ENCODE measurements around the gene LSM3. TPM values are rescaled to one million over a fixed set of nuclear protein-coding genes. Genes with fewer than 3 reads are reported as not detected.

The LSM3 gene
- 10 to 100 TPM; 26.3 to 27.2 TPM for total RNA-seq

DNA sequence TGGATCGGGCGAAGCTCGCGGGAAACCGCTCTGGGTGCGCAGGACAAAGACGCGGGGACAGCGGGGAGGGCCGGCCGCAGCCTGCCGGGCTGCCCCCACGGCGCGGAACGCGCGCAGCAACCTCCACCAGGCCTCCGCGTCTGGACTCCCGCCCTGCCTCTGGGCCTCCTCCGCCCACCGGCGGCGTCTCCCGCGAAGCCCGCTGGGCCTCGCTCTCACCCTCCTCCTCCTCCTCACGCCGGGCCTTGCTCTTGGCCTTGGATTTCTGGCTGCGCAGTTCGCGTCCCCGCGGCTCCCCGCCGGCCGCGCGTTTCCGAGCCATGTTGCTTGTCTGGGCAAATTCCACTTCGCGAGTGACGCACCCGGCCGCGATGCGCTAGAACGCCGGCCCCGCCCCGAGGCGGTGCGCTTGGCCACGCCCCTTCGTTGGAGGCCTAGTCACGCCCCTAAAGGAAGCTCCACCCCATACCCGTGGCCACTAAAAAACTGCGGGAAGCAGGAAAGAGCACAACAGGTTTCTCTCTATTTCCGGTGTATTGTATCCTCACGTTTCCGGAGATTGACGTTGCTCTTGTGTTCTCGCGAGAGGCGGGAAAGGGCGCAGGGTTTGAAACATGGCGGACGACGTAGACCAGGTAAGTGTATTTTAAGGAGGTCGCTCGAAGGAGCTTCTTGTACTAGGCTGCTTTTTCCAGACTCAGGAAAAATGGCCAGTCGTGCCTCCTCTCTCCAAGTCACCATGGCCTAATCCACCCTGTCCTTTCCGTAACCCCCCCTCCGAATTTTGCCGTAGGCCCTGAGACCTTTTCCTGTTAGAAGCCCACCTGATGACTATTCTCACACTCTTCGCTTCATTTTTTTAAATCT lies at the start of gene LSM3, which contains the start of gene XPC:
TSS of gene LSM3 (plus strand) at position 571 of the 867 bp plus-strand sequence. CDS start at position 615, 44 bp downstream.
TSS of gene XPC (minus strand) at position 355 of the 867 bp plus-strand sequence. CDS start at position 322, 33 bp downstream.
- Mint-ChIP-seq H3K27ac (peak within 1 kb of the TSS; percentile 100), H3K36me3 (peaks cover 18% of the 10 kb centered on the region), H3K4me3 (peak within 1 kb of the TSS; percentile 91), H3K4me1 (peaks cover 54% of the 10 kb centered on the region), H3K9me3 (no peaks in the 10 kb centered on the region), H3K27me3 (no peaks in the 10 kb centered on the region)
- peak; percentile 95 for DNase-seq

GRCh38 chr3:14129296-14129695 lies 49.3 kb upstream of the LSM3 start:
- Mint-ChIP-seq H3K27ac (no peak overlapping the region), H3K4me3 (no peak overlapping the region), H3K36me3 (peaks cover 34% of the 10 kb centered on the region), H3K9me3 (no peaks in the 10 kb centered on the region), H3K4me1 (peaks cover 25% of the 10 kb centered on the region), H3K27me3 (no peaks in the 10 kb centered on the region)
- DNase-seq = no peak

DNA sequence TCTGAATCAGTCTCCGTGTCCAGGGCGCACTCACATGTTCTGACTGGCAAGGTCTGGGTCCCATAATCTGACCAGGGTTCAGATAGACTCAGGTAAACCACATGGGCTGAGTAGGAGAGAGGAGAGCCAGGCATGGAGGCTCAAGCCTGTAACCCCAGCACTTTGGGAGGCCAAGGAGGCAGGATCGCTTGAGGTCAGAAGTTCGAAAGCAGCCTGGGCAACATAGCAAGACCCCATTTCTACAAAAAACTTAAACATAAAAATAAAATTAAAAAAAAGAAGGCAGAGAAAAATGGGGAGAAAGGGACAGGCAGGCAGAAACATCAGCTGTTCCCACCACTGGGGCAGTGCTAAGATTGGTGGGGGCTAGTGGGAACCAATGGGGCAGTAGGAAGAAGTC lies 48.4 kb upstream of the LSM3 start:
- H3K4me1 Mint-ChIP-seq = peaks cover 25% of the 10 kb centered on the region
- peak overlapping the region; percentile 13 for H3K27ac Mint-ChIP-seq
- H3K4me3 Mint-ChIP-seq = no peak overlapping the region
- H3K9me3 Mint-ChIP-seq = no peaks in the 10 kb centered on the region
- no peaks in the 10 kb centered on the region for H3K27me3 Mint-ChIP-seq
- no peak for DNase-seq
- peaks cover 36% of the 10 kb centered on the region for H3K36me3 Mint-ChIP-seq

DNA sequence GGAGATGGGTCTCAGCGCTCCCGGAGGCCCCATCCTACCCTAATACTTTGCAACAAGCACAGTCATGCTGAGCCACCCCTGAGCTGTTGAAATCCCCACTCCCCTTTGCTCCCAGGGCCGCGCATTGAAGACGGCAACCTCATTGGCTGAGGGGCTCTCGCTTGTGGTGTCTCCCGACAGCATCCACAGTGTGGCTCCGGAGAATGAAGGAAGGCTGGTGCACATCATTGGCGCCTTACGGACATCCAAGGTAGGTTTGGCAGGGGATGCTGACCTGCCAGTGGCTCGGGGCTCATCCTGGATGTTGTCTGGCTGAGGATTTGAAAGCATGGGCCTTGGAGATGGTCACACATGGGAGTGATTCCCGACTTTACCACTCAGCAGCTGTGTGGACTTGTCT lies 47.9 kb upstream of the LSM3 start:
- H3K36me3 Mint-ChIP-seq = peaks cover 37% of the 10 kb centered on the region

GRCh38 chr3:14131134-14131533 lies 47.5 kb upstream of the LSM3 start:
- Mint-ChIP-seq H3K4me3 (no peak overlapping the region), H3K4me1 (peaks cover 20% of the 10 kb centered on the region), H3K36me3 (peaks cover 41% of the 10 kb centered on the region), H3K9me3 (no peaks in the 10 kb centered on the region), H3K27me3 (no peaks in the 10 kb centered on the region), H3K27ac (no peak overlapping the region)
- no peak for DNase-seq

More for the DNA sequence above, 47.9 kb upstream of the LSM3 start:
- peaks cover 24% of the 10 kb centered on the region for H3K4me1 Mint-ChIP-seq
- H3K9me3 Mint-ChIP-seq = no peaks in the 10 kb centered on the region
- no peak overlapping the region for H3K4me3 Mint-ChIP-seq
- H3K27me3 Mint-ChIP-seq = no peaks in the 10 kb centered on the region
- DNase-seq = no peak
- no peak overlapping the region for H3K27ac Mint-ChIP-seq

- peaks cover 13% of the 10 kb centered on the region for H3K4me1 Mint-ChIP-seq
- no peaks in the 10 kb centered on the region for H3K27me3 Mint-ChIP-seq
- DNase-seq = no peak
- peaks cover 41% of the 10 kb centered on the region for H3K36me3 Mint-ChIP-seq
- H3K27ac Mint-ChIP-seq = no peak overlapping the region
- no peak overlapping the region for H3K4me3 Mint-ChIP-seq
- H3K9me3 Mint-ChIP-seq = no peaks in the 10 kb centered on the region
These were observed 46.5 kb upstream of the LSM3 start for GRCh38 chr3:14132120-14132519.

- no peak for DNase-seq
- Mint-ChIP-seq H3K4me3 (no peak overlapping the region), H3K36me3 (peaks cover 41% of the 10 kb centered on the region), H3K27ac (no peak overlapping the region), H3K27me3 (no peaks in the 10 kb centered on the region), H3K9me3 (no peaks in the 10 kb centered on the region), H3K4me1 (peaks cover 8% of the 10 kb centered on the region)
These were observed 45.9 kb upstream of the LSM3 start for GRCh38 chr3:14132689-14133088.

DNA sequence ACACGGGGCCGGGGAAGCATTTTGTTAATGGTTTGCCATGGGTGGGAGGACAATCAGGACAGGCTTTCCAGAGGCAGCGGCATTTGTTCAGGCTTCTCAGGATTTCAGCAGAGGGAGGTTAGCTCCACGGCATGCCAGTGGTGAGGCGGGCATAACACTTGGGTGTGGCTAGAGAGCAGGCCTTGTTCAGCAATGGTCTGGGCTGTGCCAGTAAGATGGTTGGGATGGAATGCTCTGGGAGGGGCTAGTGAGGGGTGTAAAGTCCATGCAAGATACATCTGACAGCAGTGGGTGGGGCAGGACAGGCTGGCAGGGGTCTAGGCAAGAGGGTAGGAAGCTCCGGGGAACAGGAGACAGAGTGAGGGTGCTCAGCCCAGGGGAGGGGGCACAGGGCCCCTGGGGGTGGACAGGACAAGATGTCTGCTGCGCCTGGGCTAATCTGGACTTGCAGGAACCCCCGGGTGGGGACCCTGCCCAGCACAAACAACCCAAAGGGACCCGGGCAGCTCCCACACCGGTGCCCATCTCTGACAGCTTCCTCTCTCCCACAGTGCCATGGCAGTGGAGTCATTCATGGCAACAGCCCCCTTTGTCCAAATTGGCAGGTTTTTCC lies 45.3 kb upstream of the LSM3 start:
- DNase-seq = no peak
- Mint-ChIP-seq H3K36me3 (peaks cover 38% of the 10 kb centered on the region), H3K4me1 (peaks cover 3% of the 10 kb centered on the region), H3K4me3 (no peak overlapping the region), H3K27me3 (no peaks in the 10 kb centered on the region), H3K27ac (no peak overlapping the region), H3K9me3 (no peaks in the 10 kb centered on the region)

GRCh38 chr3:14133876-14134275 lies 44.7 kb upstream of the LSM3 start:
- H3K4me3 Mint-ChIP-seq = no peak overlapping the region
- peaks cover 3% of the 10 kb centered on the region for H3K4me1 Mint-ChIP-seq
- H3K27me3 Mint-ChIP-seq = no peaks in the 10 kb centered on the region
- no peak for DNase-seq
- peaks cover 32% of the 10 kb centered on the region for H3K36me3 Mint-ChIP-seq
- H3K27ac Mint-ChIP-seq = no peak overlapping the region
- no peaks in the 10 kb centered on the region for H3K9me3 Mint-ChIP-seq

- H3K36me3 Mint-ChIP-seq = peaks cover 30% of the 10 kb centered on the region
- DNase-seq = no peak
These were observed 44.3 kb upstream of the LSM3 start for GRCh38 chr3:14134291-14134690.

DNA sequence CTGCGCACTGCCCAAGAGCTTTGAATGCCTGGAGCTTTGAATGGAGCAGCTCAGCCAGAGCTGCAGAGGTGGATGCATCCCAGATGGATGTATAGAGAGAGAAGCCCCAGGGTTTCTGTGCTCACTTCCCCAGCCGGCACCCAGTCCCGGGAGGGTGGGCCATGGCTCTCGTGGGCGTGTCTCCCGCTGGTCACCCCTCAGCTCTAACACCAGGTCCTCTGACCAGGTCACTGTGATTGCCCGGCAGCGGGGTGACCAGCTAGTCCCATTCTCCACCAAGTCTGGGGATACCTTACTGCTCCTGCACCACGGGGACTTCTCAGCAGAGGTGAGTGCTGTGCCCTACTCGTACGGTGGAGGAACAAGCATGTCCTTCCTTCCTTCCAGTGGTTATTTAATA lies 43.0 kb upstream of the LSM3 start:
- Mint-ChIP-seq H3K9me3 (no peaks in the 10 kb centered on the region), H3K27me3 (no peaks in the 10 kb centered on the region), H3K27ac (no peak overlapping the region), H3K4me3 (no peak overlapping the region), H3K4me1 (no peaks in the 10 kb centered on the region), H3K36me3 (peaks cover 24% of the 10 kb centered on the region)
- DNase-seq = no peak

More at GRCh38 chr3:14134291-14134690, 44.3 kb upstream of the LSM3 start:
- Mint-ChIP-seq H3K9me3 (no peaks in the 10 kb centered on the region), H3K4me1 (peaks cover 3% of the 10 kb centered on the region), H3K4me3 (no peak overlapping the region), H3K27ac (no peak overlapping the region), H3K27me3 (no peaks in the 10 kb centered on the region)

DNA sequence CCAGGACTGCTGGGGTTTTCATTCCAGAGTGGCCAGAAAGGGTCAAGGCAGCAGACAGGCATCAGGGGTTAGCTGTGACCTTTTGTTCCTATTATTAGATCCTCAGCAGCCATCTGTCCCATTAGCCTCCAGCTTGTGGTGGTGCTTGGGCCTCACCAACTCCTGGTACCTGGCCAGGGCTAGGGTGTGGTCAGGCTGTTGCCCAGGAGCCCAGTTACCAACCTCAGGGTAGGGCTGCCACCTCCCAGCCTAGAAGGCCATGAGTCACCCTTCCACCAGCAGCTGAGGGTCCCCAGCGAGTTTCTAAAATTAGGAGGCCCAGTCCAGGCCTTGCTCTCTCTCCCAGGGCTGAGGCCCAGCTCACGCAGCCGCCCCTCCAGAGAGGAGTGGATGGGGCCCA lies 41.6 kb upstream of the LSM3 start:
- Mint-ChIP-seq H3K4me3 (no peak overlapping the region), H3K9me3 (no peaks in the 10 kb centered on the region), H3K27ac (no peak overlapping the region), H3K36me3 (peaks cover 22% of the 10 kb centered on the region), H3K27me3 (no peaks in the 10 kb centered on the region), H3K4me1 (peaks cover 7% of the 10 kb centered on the region)
- DNase-seq = no peak

DNA sequence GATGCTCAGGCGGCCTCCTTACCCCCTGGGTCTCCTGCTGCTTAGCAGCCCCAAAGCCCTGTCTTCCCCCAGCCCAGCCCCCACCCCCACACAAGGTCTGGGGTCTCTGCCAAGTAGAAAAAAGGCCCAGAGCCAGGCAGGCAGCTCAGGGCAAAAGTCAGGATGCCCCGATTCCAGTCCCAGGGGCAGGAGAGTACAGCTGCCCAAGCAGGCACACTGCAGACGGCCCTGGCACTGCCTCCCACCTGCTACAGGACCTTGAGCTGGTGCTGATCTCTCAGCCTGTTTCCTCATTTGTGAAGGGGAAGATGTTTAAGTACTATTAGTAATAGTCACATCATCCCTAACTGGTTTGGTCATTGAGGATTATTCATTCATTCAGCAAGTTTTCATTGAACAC lies 41.2 kb upstream of the LSM3 start:
- H3K27me3 Mint-ChIP-seq = no peaks in the 10 kb centered on the region
- H3K4me1 Mint-ChIP-seq = peaks cover 11% of the 10 kb centered on the region
- peaks cover 23% of the 10 kb centered on the region for H3K36me3 Mint-ChIP-seq
- no peak overlapping the region for H3K27ac Mint-ChIP-seq
- no peaks in the 10 kb centered on the region for H3K9me3 Mint-ChIP-seq
- H3K4me3 Mint-ChIP-seq = no peak overlapping the region
- DNase-seq = no peak

GRCh38 chr3:14138109-14138877 lies 40.3 kb upstream of the LSM3 start:
- no peak for DNase-seq
- Mint-ChIP-seq H3K36me3 (peaks cover 22% of the 10 kb centered on the region), H3K4me3 (no peak overlapping the region), H3K4me1 (peaks cover 18% of the 10 kb centered on the region), H3K27ac (peak overlapping the region; percentile 50), H3K27me3 (no peaks in the 10 kb centered on the region), H3K9me3 (no peaks in the 10 kb centered on the region)

Data from activated naive CD8-positive, alpha-beta T cell treated with anti-CD3 and anti-CD28 coated beads for 36 hours (primary cell).